ENCODE results near the gene PSMB3.
A peak's percentile ranks its signal among the peaks of the same experiment; 100 is the strongest.

PSMB3 gene

GRCh38 chr17:38751144-38751807 lies 1.3 kb upstream of the PSMB3 start:
- no peak for TF ChIP-seq CTCF (IDR thresholded peaks at IDR 0.05)

GRCh38 chr17:38751808-38752307 lies 683 bp upstream of the PSMB3 start:
- TF ChIP-seq CTCF (IDR thresholded peaks at IDR 0.05): no peak

- TF ChIP-seq CTCF (IDR thresholded peaks at IDR 0.05): no peak
Measured at GRCh38 chr17:38753071-38753506, 548 bp downstream of the PSMB3 start.

GRCh38 chr17:38761612-38762011 lies 9.1 kb downstream of the PSMB3 start:
- TF ChIP-seq CTCF (IDR thresholded peaks at IDR 0.05): peak; percentile 29; the same call in 1 of the 2 replicates

GRCh38 chr17:38762231-38762630 lies 9.7 kb downstream of the PSMB3 start:
- no peak for TF ChIP-seq CTCF (IDR thresholded peaks at IDR 0.05)

- TF ChIP-seq CTCF (IDR thresholded peaks at IDR 0.05): no peak
Measured at GRCh38 chr17:38766341-38766740, 13.8 kb downstream of the PSMB3 start.

- no peak for TF ChIP-seq CTCF (IDR thresholded peaks at IDR 0.05)
Measured at GRCh38 chr17:38768417-38768816, 15.9 kb downstream of the PSMB3 start.
